Ramos (cell line): ENCODE data around the gene SLC35G3.
"Not testable (repeated sequence)": the region's sequence is repeated elsewhere in the genome, so short reads cannot be mapped to it uniquely, and the experiment has no call there.

Source experiments
- in situ Hi-C: fragments of 300-500 bp; cut with MboI; formaldehyde crosslinking; loops from one replicate; pipeline ENCODE4 v1.14.3; 2022; ENCODE audit warnings: low sequenced_read_pairs; ENCODE audit not compliant: unreplicated experiment

The SLC35G3 gene

DNA sequence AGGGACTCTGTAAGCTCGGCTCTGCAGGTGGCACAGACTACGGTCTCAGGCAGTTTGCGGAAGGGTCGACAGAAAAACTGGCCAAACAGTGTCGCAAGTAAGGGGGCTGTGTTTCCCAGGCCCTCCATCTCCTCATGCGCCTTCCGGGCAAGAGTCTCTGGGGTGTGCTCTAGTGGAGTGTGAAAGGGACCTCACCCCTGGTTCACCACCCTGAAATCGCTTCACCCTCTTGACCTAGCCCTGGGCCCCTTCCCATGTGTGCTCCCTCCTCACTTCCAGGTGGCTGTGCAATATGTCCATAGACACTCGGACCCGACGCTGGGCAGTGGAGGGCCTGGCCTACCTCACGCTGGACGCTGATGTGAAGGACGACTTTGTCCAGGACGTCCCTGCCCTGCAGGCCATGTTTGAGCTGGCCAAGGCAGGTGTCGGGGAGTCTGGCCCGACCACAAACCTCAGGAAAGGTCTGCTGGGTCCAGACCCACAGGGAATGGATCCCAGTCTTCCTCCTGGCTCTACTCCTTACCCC is 24.3 kb downstream of the SLC35G3 start:
- in situ Hi-C loops = loop anchor here (10.0 kb wide), 1 partner anchor 365 kb away; the partner anchor contains the start of gene SLFN12L

DNA sequence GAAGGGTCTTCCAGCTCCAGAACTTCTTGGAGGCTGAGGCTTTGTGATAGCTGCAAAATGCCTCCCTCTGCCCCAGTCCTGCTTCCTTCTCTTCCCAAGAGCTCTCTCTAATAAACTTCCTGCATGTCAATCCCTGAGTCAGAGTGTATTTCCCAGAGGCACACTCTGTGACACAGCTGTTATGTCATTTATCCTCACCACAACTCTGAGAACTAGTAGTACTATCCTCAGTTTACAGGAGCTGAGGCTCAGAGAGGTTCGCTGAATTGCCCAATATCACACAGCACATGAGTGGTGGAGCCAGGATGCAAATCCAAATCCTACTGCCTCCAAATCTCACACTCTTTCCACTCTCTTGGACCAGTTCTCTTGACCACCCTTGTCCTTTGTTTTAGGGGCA is 26.5 kb downstream of the SLC35G3 start:
- in situ Hi-C loops = loop anchor here (10.0 kb wide), 1 partner anchor 367 kb away; the partner anchor contains the start of gene SLFN12L

DNA sequence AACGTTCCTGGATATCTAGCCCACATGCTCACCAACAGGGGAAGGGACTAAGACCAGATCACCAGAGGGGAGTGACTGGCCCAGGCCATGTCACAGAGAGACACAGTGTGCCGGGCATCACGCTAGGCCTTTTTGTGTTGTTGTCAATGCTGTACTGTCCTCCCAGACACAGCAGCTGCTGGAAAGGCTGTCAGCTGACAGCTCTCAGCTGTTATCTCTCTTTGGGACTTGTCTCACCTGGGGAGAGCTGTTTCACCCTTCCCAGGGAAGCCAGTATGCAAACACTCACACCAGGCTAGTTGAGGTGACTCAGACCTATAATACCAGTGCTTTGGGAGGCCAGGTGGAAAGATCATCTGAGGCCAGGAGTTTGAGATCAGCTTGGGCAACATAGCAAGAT is 27.1 kb downstream of the SLC35G3 start:
- in situ Hi-C loops = loop anchor here (10.0 kb wide), 1 partner anchor 368 kb away; the partner anchor contains the start of gene SLFN12L

DNA sequence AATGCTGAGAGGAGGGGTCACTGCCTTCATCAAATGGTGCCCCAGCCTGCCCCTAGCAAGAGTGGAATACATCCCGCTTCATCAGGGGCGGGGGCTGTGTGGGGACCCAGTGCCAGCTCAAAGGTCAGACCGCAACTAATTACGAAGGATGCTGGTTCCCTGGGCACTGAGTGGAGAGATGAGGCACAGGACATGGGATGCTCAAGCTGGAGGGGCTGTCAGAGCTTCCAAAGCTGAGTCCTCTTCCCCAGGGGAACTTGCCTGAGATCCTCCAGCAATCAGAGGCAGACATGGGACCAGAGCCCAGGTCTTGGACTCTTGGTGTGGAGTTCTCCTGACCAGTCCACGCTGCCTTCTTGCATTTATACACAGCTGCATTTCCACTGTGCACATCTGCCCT is 27.7 kb downstream of the SLC35G3 start:
- in situ Hi-C loops = loop anchor here (10.0 kb wide), 1 partner anchor 368 kb away; the partner anchor contains the start of gene SLFN12L

DNA sequence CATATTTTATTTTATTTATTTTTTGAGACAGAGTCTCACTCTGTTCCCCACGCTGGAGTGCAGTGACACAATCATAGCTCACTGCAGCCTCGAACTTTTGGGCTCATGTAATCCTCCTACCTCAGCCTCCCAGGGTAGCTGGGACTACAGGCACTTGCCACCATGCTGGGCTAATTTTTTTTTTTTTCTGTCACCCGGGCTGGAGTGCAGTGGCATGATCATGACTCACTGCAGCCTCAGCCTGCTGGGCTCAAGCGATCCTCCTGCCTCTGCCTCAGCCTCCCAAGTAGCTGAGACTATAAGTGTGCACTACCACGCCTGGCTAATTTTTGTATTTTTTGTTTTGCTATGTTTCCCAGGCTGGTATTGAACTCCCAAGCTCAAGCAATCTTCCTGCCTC is 29.5 kb downstream of the SLC35G3 start:
- in situ Hi-C loops = loop anchor here (10.0 kb wide), 1 partner anchor 370 kb away; the partner anchor contains the start of gene SLFN12L

DNA sequence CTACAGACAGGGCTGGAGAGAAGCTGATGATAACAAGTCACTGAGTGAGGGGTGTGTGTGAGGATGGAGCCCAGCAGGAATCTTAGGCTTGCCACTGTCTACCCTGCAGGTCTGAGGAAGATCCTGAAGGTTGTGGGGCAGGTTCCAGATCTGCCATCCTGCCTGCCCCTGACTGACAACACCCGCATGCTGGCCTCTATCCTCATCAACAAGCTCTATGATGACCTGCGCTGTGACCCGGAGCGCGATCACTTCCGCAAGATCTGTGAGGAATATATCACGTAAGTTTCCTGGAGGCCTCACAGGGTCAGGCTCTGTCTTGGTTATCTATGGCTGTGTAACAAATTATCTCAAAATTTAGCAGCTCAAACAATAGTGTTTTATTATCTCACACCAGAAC is 30.3 kb downstream of the SLC35G3 start:
- in situ Hi-C loops = loop anchor here (10.0 kb wide), 1 partner anchor 371 kb away; the partner anchor contains the start of gene SLFN12L

DNA sequence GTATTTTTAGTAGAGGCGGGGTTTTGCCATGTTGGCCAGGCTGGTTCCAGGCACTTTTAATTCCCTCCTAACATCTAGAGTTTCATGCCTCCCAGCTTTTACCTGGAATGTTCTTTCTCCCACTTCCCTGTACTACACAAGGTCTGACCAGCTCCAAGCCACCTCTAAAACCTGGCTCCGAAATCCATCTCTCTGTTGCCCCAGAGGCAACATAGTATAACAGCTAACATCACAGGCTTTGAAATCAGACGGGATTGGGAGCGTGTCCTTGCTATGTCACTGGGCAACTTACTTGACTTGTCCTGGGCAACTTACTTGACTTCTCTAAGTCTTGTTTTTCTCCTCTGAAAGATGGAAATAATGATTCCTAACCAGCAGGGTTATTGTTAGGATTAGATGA is 31.4 kb downstream of the SLC35G3 start:
- in situ Hi-C loops = loop anchor here (10.0 kb wide), 1 partner anchor 372 kb away; the partner anchor contains the start of gene SLFN12L

DNA sequence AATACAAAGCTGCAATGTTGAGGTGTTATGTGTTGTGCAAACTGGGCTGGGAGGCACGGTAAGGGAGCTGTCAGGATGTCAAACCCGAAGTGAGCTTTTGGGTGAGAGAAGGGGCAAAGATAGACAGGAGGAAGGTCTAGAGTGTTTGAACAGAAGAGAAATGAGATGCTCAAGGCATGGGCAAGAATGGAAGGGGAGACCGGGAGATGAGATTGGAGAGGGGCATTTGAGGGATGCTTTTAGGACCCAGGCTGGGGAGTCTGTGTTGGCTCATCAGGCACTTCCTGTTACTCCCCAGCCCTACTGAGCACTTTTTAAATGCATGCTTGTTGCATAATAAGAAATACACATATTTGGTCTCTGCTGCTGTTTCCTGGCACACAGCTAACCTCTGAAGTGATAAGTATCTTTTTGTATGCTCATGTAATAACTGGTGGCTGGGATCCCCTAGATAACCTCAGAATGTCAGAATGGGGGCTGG is 32.9 kb downstream of the SLC35G3 start:
- in situ Hi-C loops = loop anchor here (10.0 kb wide), 1 partner anchor 373 kb away; the partner anchor contains the start of gene SLFN12L

DNA sequence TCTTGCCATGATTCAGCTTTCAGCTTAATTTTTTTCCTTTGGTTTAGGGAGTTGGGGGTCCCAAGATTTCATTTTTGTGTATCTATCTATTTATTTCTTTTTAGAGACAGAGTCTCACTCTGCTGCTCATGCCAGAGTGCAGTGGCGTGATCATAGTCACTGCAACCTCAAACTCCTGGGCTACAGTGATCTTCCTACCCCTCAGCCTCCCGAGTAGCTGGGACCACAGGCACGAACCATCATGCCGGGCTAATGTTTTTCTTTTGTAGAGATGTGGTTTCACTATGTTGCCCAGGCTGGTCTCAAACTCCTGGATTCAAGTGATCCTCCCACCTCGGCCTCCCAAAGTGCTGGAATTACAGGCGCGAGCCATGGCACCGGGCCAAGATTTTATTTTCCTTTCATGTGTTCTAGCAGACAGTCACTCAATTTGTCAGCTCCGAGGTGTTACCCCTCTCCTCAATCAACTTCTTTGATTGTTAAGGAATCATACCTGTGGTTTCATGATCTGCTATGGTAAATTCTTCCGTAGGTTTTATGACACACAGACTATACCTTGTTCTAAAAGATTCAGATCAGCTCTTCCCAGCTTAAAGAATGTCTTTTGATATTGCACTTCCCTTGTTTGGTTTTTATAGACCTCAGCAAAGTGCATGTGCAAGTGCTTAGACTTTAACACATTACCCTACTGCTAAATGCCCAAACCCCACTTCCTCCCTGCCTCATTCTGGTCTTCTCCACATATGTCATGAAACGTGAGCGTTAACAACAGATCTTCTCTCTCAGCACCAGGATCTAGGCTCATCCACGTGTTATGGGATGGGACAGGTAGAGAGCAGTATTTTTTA is 33.6 kb downstream of the SLC35G3 start:
- in situ Hi-C loops = loop anchor here (10.0 kb wide), 1 partner anchor 374 kb away; the partner anchor contains the start of gene SLFN12L

DNA sequence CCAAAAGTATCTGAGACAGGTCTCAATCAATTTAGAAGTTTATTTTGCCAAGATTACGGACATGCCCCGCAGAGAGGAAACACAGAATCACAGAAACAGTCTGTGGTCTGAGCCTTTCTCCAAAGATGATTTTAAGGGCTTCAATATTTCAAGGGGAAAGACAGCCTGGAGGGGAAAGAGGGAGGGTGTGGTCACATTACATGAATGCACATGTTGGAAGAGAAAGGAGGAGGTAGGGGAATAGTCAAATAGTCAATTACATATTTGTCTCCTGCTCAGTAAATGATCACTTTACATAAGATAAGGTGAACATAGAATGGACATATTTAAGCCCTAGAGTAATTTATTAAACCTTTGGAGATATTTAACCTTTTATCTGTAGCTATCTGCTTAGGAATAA is 34.3 kb downstream of the SLC35G3 start:
- in situ Hi-C loops = loop anchor here (10.0 kb wide), 1 partner anchor 375 kb away; the partner anchor contains the start of gene SLFN12L

DNA sequence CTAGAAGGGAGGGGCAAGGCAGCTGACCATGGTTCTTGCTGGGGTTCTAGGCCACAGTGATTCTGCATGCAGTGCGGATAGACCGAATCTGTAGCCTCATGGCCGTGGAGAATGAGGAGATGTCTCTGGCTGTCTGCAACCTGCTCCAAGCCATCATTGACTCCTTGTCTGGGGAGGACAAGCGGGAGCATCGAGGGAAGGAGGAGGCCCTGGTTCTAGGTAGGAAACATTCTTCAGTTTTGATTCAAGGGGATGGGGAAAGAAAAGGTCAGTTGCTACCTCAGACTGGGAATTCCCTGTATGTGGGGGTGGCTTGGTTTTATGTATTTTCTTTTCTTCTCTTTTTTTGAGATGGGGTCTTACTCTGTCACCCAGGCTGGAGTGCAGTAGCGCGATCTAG is 38.9 kb downstream of the SLC35G3 start:
- in situ Hi-C loops = no loop called here

DNA sequence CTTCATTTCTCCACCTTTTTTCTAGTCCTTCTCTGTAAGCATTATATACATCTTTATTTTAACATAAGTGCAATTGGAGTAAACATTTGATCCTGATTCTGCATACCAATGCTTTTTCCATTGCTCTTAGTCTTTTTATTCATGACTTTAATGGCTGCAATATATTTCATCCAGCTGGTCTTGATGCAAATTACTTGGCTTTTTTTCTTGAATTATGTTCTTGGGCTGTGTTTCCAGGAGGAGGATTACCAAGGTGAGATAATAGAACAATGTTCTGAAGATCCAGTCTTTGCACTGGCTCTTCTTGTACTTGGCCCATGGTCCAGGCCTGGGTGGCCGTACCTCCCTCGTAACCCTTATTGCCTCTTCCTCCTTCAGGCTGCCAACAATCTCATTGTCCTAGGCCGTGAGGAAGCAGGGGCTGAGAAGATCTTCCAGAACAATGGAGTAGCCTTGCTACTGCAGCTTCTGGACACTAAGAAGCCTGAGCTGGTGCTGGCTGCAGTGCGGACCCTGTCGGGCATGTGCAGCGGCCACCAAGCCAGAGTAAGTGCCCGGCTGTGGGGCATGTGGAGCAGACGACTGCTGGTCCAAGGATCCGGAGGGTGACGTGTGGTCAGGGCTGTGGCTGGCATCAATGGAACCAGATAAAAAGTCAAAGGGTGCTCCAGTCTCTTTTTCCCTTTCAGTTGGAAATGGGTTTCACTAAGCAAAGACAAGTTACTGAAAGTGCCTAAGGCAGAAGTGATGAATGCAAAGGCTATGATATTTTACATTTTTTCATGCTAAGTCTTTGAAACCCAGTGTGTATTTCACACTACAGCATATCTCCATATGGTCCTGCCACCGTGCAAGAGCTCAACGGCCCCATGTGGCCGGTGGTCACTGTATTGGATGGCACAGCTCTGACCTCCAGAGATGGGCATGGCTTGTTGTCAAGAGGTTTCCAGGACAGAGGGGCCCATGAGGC is 39.7 kb downstream of the SLC35G3 start:
- in situ Hi-C loops = no loop called here

DNA sequence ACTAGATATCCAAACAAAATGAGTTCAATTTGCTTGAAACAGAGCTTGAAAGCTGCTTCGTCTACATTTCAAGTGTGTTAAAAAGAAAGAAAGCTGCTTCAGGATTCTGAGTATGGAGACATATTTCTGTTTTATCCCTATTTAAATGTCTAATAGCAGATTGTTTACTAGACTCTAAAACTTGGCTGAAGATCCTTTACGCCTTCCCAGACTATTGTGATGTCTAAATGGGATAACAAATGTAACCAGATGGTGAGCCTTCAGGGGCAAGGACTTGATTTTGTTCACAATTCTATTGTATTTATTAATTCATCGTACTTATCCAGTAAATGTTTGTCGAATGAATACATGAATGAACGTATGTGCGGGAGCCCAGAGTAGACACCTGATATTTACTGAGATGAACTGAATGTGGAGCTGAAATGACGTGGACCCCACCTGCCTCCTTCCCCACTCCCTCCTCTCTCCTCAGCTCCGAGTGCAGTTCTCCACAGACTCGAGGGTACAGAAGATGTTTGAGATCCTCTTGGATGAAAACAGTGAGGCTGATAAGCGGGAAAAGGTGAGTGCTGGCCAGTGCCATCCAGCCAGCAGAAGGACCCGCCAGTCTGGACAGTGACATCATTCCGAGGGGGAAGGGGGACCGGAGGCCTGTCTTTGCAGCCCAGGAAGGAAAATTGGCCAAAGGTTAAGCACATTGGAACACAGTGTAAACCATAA is 41.6 kb downstream of the SLC35G3 start:
- in situ Hi-C loops = no loop called here

DNA sequence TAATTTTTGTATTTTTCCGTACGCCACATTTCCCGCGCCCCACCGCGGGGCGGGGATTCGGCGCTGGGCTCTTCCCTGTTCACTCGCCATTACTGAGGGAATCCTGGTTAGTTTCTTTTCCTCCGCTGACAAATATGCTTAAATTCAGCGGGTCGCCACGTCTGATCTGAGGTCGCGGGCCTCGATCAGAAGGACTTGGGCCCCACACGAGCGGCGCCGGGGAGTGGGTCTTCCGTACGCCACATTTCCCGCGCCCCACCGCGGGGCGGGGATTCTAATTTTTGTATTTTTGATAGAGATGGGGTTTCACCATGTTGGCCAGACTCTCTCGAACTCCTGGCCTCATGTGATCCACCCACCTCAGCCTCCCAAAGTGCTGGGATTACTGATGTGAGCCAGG is 43.1 kb downstream of the SLC35G3 start:
- in situ Hi-C loops = not testable (repeated sequence)

DNA sequence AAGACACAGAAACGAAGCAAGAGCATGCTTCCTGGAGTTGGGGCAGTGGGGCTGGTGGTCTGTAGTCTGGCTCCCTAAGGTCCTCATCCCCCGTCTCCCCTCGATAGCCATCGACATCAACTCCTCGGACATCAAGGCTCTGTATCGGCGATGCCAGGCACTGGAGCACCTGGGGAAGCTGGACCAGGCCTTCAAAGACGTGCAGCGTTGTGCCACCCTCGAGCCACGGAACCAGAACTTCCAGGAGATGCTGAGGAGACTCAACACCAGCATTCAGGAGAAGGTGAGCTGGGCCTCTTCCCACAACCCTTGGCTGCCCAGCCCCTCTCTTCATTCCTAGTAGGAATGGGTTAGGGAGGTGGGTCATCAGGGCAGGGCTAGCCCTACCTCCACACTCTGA is 44.3 kb downstream of the SLC35G3 start:
- in situ Hi-C loops = no loop called here

DNA sequence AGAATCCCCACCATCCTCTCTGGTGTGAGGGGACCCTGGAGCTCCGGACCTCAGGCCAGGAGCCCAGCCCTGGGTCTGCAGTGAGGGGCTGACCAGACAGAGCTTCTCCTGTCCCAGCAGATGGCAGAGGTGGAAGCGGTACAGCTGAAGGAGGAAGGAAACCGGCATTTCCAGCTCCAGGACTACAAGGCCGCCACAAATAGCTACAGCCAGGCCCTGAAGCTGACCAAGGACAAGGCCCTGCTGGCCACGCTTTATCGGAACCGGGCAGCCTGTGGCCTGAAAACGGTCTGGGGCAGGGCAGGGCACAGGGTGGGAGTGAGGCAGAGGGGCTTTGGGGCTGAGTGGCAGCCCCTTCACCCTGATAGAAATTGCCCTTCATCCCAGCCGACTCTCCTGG is 46.0 kb downstream of the SLC35G3 start:
- in situ Hi-C loops = no loop called here

DNA sequence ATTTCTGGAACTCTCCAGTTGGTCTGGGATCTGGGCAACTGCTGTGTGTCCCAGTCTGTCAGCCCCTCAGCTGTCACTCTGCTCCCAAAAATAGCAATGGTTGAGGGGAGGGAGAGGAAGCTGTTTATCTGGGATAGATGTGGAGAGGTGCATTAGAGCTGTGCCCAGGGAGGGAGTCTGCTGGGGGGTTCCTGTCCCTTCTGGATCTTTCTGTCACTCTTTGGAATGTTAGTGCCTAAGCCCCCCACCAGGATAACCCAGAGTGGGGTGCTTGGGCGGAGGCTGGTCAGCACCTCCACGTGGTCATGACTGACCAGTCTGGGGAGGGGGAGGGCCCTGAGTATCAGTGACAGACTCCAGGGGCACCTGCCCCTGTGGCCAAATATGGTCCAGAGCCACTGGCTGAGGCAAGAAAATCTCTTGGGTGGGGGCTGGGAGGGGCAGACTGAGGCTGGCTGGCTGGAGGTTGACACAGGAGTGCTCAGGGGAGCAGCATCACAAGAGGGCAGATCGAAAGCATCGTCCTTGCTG is 46.8 kb downstream of the SLC35G3 start, which contains the start of gene UNC45B:
Gene UNC45B (plus strand): TSS at position 443 of the 531 bp plus-strand sequence. CDS start 447 bp downstream, outside the sequence.
- in situ Hi-C loops = no loop called here

DNA sequence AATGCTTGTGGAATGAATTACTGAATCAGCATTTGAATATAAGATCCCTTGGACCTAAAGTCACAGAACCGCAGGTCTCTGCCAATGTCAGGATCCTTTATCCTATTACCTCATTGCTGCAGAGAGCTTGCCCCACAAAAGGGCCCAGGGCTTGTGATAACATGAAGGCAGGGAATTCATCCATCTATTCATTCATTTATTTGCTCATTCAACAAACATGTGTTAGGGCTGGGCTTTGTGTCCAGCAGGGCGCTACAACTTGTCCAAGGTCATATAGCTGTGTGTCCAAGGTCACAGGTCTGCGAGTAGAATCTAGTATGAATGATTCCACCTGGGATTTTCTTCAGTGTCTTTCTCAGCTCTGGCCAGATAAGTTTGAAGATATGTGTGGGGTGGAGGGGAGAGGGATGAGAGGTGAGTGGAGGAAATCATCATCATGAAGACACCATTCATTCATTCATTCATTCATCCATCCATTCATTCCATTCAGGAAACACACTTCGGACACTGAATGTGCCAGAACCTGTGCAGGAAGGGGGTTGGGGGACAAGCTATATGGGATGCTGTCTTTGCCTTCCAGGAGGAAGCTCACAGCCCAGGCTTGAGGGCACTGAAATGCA is 47.9 kb downstream of the SLC35G3 start:
- in situ Hi-C loops = no loop called here
